ENCODE data around the gene PCBD2. TPM values are rescaled to one million over a fixed set of nuclear protein-coding genes. Genes with fewer than 3 reads are reported as not detected.

The PCBD2 gene
- total and polyA plus RNA-seq, 2 of the 8 experiments (the other 6 are each of a cell fraction or from before 2014, with no cell fraction given): 4.8 to 10.3 TPM

DNA sequence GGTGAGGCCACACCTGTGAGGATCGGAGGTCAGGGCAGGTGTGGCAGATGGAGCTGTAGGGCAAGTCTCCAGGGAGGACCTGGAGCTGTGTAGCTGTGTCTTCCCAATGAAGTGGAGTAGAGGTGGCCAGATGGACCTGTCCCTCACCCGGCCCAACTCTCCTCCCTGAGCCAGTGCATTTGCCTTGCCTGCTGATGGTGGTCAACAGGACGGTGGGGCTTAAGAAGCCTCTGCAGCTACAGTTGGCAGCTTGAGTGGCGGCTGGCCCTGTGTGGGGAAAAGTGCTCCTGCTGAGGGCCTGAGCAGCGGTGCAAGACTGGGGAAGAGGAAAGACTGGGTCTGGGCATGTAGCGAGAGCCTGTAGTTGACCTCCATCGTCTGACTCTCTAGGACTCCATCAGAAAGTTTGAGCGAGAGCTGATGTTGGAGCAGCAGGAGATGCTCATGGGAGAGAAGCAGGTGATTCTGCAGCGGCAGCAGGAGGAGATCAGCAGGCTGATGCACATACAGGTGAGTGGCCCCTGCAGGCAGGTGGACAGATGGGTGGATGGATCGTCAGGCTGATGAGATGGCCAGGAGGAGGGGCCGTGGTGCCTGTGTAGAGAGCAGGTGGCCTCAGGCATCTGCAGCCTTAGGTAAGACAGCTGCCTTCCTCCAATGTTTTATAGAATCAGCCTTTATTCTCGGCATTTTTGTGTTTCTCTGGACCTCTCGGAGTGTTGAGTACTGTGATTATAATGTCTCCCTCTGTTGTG, 104.2 kb downstream of the PCBD2 start:
- no peak overlapping the region for H2AK5ac ChIP-seq (ENCODE audit: low read depth, low read length)
- no peak overlapping the region for H2AFZ ChIP-seq (ENCODE audit: low read length)
- H3K23ac ChIP-seq (ENCODE audit: insufficient read length): no peak overlapping the region
- no peak overlapping the region for H4K91ac ChIP-seq (replicated peaks; ENCODE audit: insufficient read length, low read length)
- H4K20me1 ChIP-seq (replicated peaks in 1 of 2; ENCODE audit: control insufficient read depth in 1 of 2, insufficient read depth in 2 of 2, low read length in 2 of 2): no peaks in the 10 kb centered on the region
- no peak overlapping the region for H3K14ac ChIP-seq (ENCODE audit: insufficient read length)
- no peak overlapping the region for H3K9ac ChIP-seq (replicated peaks in 1 of 4; ENCODE audit: extremely low read depth in 1 of 4, low read depth in 3 of 4, low read length in 3 of 4)
- no peaks in the 10 kb centered on the region for H3K23me2 ChIP-seq (ENCODE audit: low read depth, low read length)
- H2BK5ac ChIP-seq (ENCODE audit: low read depth, low read length): no peak overlapping the region
- 80% methylated on average over 13 of the region's 13 CpGs; no CpG with 5 or more reads in 1 of the 2 experiments for WGBS, 2 experiments (ENCODE audit: extremely low coverage in 1 of 2, insufficient coverage in 1 of 2, insufficient read length in 1 of 2, insufficient replicate concordance in 2 of 2, low coverage in 1 of 2, low lambda C conversion rate in 2 of 2, missing lambda C conversion rate in 1 of 2)
- no peak overlapping the region for H3K56ac ChIP-seq (replicated peaks; ENCODE audit: insufficient read length, low read depth, low read length)
- no peak overlapping the region for H4K5ac ChIP-seq (ENCODE audit: insufficient read length, low read depth, low read length)
- FAIRE-seq (no peak), DNase-seq (ENCODE audit: low read depth in 1 of 2, low spot score in 2 of 2) (no peak)
- no peaks in the 10 kb centered on the region for H3K79me1 ChIP-seq (ENCODE audit: low read depth, low read length)
- no peak overlapping the region for H2BK20ac ChIP-seq (ENCODE audit: low read length)
- no peaks in the 10 kb centered on the region for H3K9me3 ChIP-seq (ENCODE audit: insufficient read depth in 2 of 2, low read depth in 1 of 2, low read length in 1 of 2)
- H2BK120ac ChIP-seq (replicated peaks; ENCODE audit: low read depth, low read length): no peak overlapping the region
- no peak overlapping the region for H2BK15ac ChIP-seq (ENCODE audit: low read length)
- no peaks in the 10 kb centered on the region for H3K79me2 ChIP-seq (ENCODE audit: control insufficient read depth in 1 of 2, insufficient read depth in 2 of 2, low read length in 2 of 2)
- no peak overlapping the region for H3K4me2 ChIP-seq (ENCODE audit: insufficient read depth in 1 of 2, low read depth in 2 of 2, low read length in 2 of 2)
- no peaks in the 10 kb centered on the region for H3K36me3 ChIP-seq (ENCODE audit: control insufficient read depth in 2 of 4, insufficient read depth in 4 of 4, low read length in 3 of 4)
- H3K4ac ChIP-seq (replicated peaks; ENCODE audit: insufficient read length, low read depth, low read length): no peak overlapping the region
- H3K27me3 ChIP-seq (replicated peaks in 1 of 4; ENCODE audit: control insufficient read depth in 3 of 4, extremely low read depth in 1 of 4, insufficient read depth in 3 of 4, low read length in 3 of 4): no peaks in the 10 kb centered on the region
- H3K4me1 ChIP-seq (replicated peaks in 1 of 4; ENCODE audit: control insufficient read depth in 3 of 4, insufficient read depth in 4 of 4, low read length in 3 of 4): no peaks in the 10 kb centered on the region
- CTCF ChIA-PET (ENCODE audit: partially characterized antibody): interaction anchor here (0.6 to 1.9 kb wide), 5 partner anchors 17 to 207 kb away, joined by 3 to 5 read pairs (median 4); no protein-coding TSS in a partner anchor
- no peak overlapping the region for H3K27ac ChIP-seq (ENCODE audit: low read depth, low read length)
- no peak overlapping the region for H2BK12ac ChIP-seq (ENCODE audit: low read depth, low read length)
- no peak overlapping the region for H3K18ac ChIP-seq (ENCODE audit: extremely low read depth, low read length)
- POLR2A ChIA-PET (ENCODE audit: partially characterized antibody): no interaction called here
- H3K4me3 ChIP-seq (ENCODE audit: extremely low read depth in 1 of 4, insufficient read depth in 2 of 4, low read depth in 3 of 4, low read length in 4 of 4): no peak overlapping the region
- no peak overlapping the region for H4K8ac ChIP-seq (ENCODE audit: extremely low read depth, insufficient read depth, low read length)
- TF ChIP-seq CTBP2 (IDR thresholded peaks at IDR 0.05; ENCODE audit: borderline replicate concordance, insufficient read depth, insufficient read length, low read length) (no peak), FOSL1 (IDR thresholded peaks at IDR 0.05; ENCODE audit: insufficient read depth, low read depth, low read length) (no peak), SIX5 (IDR thresholded peaks at IDR 0.05; ENCODE audit: low read depth, low read length) (no peak), ZNF274 (IDR thresholded peaks at IDR 0.05; ENCODE audit: borderline replicate concordance, extremely low read depth, low read length) (no peak), YY1 (IDR thresholded peaks at IDR 0.05; ENCODE audit: low read depth, low read length) (no peak), BRCA1 (IDR thresholded peaks at IDR 0.05; ENCODE audit: low read depth, low read length) (no peak), POLR2A (IDR thresholded peaks at IDR 0.05; ENCODE audit: control extremely low read depth in 1 of 2, low read depth in 2 of 2, low read length in 2 of 2) (no peak)
- TF ChIP-seq, protein P1, sequence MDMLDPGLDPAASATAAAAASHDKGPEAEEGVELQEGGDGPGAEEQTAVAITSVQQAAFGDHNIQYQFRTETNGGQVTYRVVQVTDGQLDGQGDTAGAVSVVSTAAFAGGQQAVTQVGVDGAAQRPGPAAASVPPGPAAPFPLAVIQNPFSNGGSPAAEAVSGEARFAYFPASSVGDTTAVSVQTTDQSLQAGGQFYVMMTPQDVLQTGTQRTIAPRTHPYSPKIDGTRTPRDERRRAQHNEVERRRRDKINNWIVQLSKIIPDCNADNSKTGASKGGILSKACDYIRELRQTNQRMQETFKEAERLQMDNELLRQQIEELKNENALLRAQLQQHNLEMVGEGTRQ (IDR thresholded peaks at IDR 0.05; ENCODE audit: low read length): no peak
